ENCODE results near the gene SMCO2.

SMCO2 gene

GRCh38 chr12:27429606-27430005 is 16.9 kb upstream of the SMCO2 start:
- H3K4me3 ChIP-seq (ENCODE audit: extremely low read depth, insufficient read depth, low read length, poor library complexity, severe bottlenecking) = no peak overlapping the region
- H3K9me3 ChIP-seq (ENCODE audit: control insufficient read depth, low read length) = no peaks in the 10 kb centered on the region
- no peak overlapping the region for H3K27ac ChIP-seq (ENCODE audit: low read depth, low read length, severe bottlenecking)
- 80% methylated on average over 1 of the region's 2 CpGs; no CpG with 5 or more reads in 1 of the 2 experiments for WGBS, 2 experiments (ENCODE audit: insufficient coverage in 2 of 2)
- no peaks in the 10 kb centered on the region for H3K36me3 ChIP-seq (ENCODE audit: control insufficient read depth, insufficient read depth, low read length)
- H3K4me1 ChIP-seq (ENCODE audit: control insufficient read depth, insufficient read depth, low read length, poor library complexity, severe bottlenecking) = peaks cover 9% of the 10 kb centered on the region

GRCh38 chr12:27431185-27431584 is 15.4 kb upstream of the SMCO2 start:
- Histone ChIP-seq H3K9me3 (ENCODE audit: control insufficient read depth, low read length) (no peaks in the 10 kb centered on the region), H3K4me1 (ENCODE audit: control insufficient read depth, insufficient read depth, low read length, poor library complexity, severe bottlenecking) (peaks cover 9% of the 10 kb centered on the region), H3K27ac (ENCODE audit: low read depth, low read length, severe bottlenecking) (no peak overlapping the region), H3K4me3 (ENCODE audit: extremely low read depth, insufficient read depth, low read length, poor library complexity, severe bottlenecking) (no peak overlapping the region), H3K36me3 (ENCODE audit: control insufficient read depth, insufficient read depth, low read length) (no peaks in the 10 kb centered on the region)
- WGBS, 2 experiments (ENCODE audit: insufficient coverage in 2 of 2) = 95 to 100% methylated on average over 1 to 3 of the region's 4 CpGs

- WGBS, 2 experiments (ENCODE audit: insufficient coverage in 2 of 2) = 80% methylated on average over 1 of the region's 6 CpGs; no CpG with 5 or more reads in 1 of the 2 experiments
- H3K27ac ChIP-seq (ENCODE audit: low read depth, low read length, severe bottlenecking) = no peak overlapping the region
- H3K4me1 ChIP-seq (ENCODE audit: control insufficient read depth, insufficient read depth, low read length, poor library complexity, severe bottlenecking) = peaks cover 9% of the 10 kb centered on the region
- no peaks in the 10 kb centered on the region for H3K36me3 ChIP-seq (ENCODE audit: control insufficient read depth, insufficient read depth, low read length)
- H3K4me3 ChIP-seq (ENCODE audit: extremely low read depth, insufficient read depth, low read length, poor library complexity, severe bottlenecking) = no peak overlapping the region
- H3K9me3 ChIP-seq (ENCODE audit: control insufficient read depth, low read length) = no peaks in the 10 kb centered on the region
Observed at GRCh38 chr12:27434673-27435565, 11.6 kb upstream of the SMCO2 start.

- no peaks in the 10 kb centered on the region for H3K9me3 ChIP-seq (ENCODE audit: control insufficient read depth, low read length)
- no peak overlapping the region for H3K4me3 ChIP-seq (ENCODE audit: extremely low read depth, insufficient read depth, low read length, poor library complexity, severe bottlenecking)
- H3K4me1 ChIP-seq (ENCODE audit: control insufficient read depth, insufficient read depth, low read length, poor library complexity, severe bottlenecking) = peaks cover 9% of the 10 kb centered on the region
- no peaks in the 10 kb centered on the region for H3K36me3 ChIP-seq (ENCODE audit: control insufficient read depth, insufficient read depth, low read length)
- no peak overlapping the region for H3K27ac ChIP-seq (ENCODE audit: low read depth, low read length, severe bottlenecking)
Observed at GRCh38 chr12:27436029-27436428, 10.5 kb upstream of the SMCO2 start.

- no peaks in the 10 kb centered on the region for H3K9me3 ChIP-seq (ENCODE audit: control insufficient read depth, low read length)
- WGBS, 2 experiments (ENCODE audit: insufficient coverage in 2 of 2) = no CpG with 5 or more reads among the region's 1 CpG
- H3K36me3 ChIP-seq (ENCODE audit: control insufficient read depth, insufficient read depth, low read length) = no peaks in the 10 kb centered on the region
- no peak overlapping the region for H3K27ac ChIP-seq (ENCODE audit: low read depth, low read length, severe bottlenecking)
- H3K4me3 ChIP-seq (ENCODE audit: extremely low read depth, insufficient read depth, low read length, poor library complexity, severe bottlenecking) = no peak overlapping the region
- H3K4me1 ChIP-seq (ENCODE audit: control insufficient read depth, insufficient read depth, low read length, poor library complexity, severe bottlenecking) = peaks cover 9% of the 10 kb centered on the region
Observed at GRCh38 chr12:27436768-27437167, 9.8 kb upstream of the SMCO2 start.

- Histone ChIP-seq H3K36me3 (ENCODE audit: control insufficient read depth, insufficient read depth, low read length) (no peaks in the 10 kb centered on the region), H3K27ac (ENCODE audit: low read depth, low read length, severe bottlenecking) (no peak overlapping the region), H3K9me3 (ENCODE audit: control insufficient read depth, low read length) (no peaks in the 10 kb centered on the region), H3K4me3 (ENCODE audit: extremely low read depth, insufficient read depth, low read length, poor library complexity, severe bottlenecking) (no peak overlapping the region), H3K4me1 (ENCODE audit: control insufficient read depth, insufficient read depth, low read length, poor library complexity, severe bottlenecking) (peaks cover 9% of the 10 kb centered on the region)
- 94 to 96% methylated on average over 2 of the region's 2 CpGs for WGBS, 2 experiments (ENCODE audit: insufficient coverage in 2 of 2)
Observed at GRCh38 chr12:27437839-27438238, 8.7 kb upstream of the SMCO2 start.

- H3K9me3 ChIP-seq (ENCODE audit: control insufficient read depth, low read length) = peaks cover 3% of the 10 kb centered on the region
- H3K4me3 ChIP-seq (ENCODE audit: extremely low read depth, insufficient read depth, low read length, poor library complexity, severe bottlenecking) = no peak overlapping the region
- no peaks in the 10 kb centered on the region for H3K36me3 ChIP-seq (ENCODE audit: control insufficient read depth, insufficient read depth, low read length)
- no peak overlapping the region for H3K27ac ChIP-seq (ENCODE audit: low read depth, low read length, severe bottlenecking)
- whole genome bisulfite sequencing, 2 experiments (ENCODE audit: insufficient coverage in 2 of 2) = 95 to 97% methylated on average over 6 of the region's 8 CpGs
- H3K4me1 ChIP-seq (ENCODE audit: control insufficient read depth, insufficient read depth, low read length, poor library complexity, severe bottlenecking) = no peaks in the 10 kb centered on the region
Observed at GRCh38 chr12:27447761-27448160, 1.2 kb downstream of the SMCO2 start.

GRCh38 chr12:27449026-27449425 is 2.5 kb downstream of the SMCO2 start:
- WGBS, 2 experiments (ENCODE audit: insufficient coverage in 2 of 2) = 88 to 93% methylated on average over 4 to 6 of the region's 6 CpGs
- no peak overlapping the region for H3K27ac ChIP-seq (ENCODE audit: low read depth, low read length, severe bottlenecking)
- H3K9me3 ChIP-seq (ENCODE audit: control insufficient read depth, low read length) = peaks cover 3% of the 10 kb centered on the region
- no peak overlapping the region for H3K4me3 ChIP-seq (ENCODE audit: extremely low read depth, insufficient read depth, low read length, poor library complexity, severe bottlenecking)
- H3K36me3 ChIP-seq (ENCODE audit: control insufficient read depth, insufficient read depth, low read length) = no peaks in the 10 kb centered on the region
- no peaks in the 10 kb centered on the region for H3K4me1 ChIP-seq (ENCODE audit: control insufficient read depth, insufficient read depth, low read length, poor library complexity, severe bottlenecking)

GRCh38 chr12:27449893-27450534 is 3.5 kb downstream of the SMCO2 start:
- WGBS, 2 experiments (ENCODE audit: insufficient coverage in 2 of 2) = 89 to 94% methylated on average over 2 to 5 of the region's 5 CpGs
- H3K4me3 ChIP-seq (ENCODE audit: extremely low read depth, insufficient read depth, low read length, poor library complexity, severe bottlenecking) = no peak overlapping the region
- H3K36me3 ChIP-seq (ENCODE audit: control insufficient read depth, insufficient read depth, low read length) = no peaks in the 10 kb centered on the region
- H3K9me3 ChIP-seq (ENCODE audit: control insufficient read depth, low read length) = peaks cover 3% of the 10 kb centered on the region
- no peak overlapping the region for H3K27ac ChIP-seq (ENCODE audit: low read depth, low read length, severe bottlenecking)
- H3K4me1 ChIP-seq (ENCODE audit: control insufficient read depth, insufficient read depth, low read length, poor library complexity, severe bottlenecking) = no peaks in the 10 kb centered on the region

GRCh38 chr12:27451036-27451825 is 4.7 kb downstream of the SMCO2 start:
- Histone ChIP-seq H3K9me3 (ENCODE audit: control insufficient read depth, low read length) (no peaks in the 10 kb centered on the region), H3K36me3 (ENCODE audit: control insufficient read depth, insufficient read depth, low read length) (no peaks in the 10 kb centered on the region), H3K4me1 (ENCODE audit: control insufficient read depth, insufficient read depth, low read length, poor library complexity, severe bottlenecking) (no peaks in the 10 kb centered on the region), H3K27ac (ENCODE audit: low read depth, low read length, severe bottlenecking) (no peak overlapping the region), H3K4me3 (ENCODE audit: extremely low read depth, insufficient read depth, low read length, poor library complexity, severe bottlenecking) (no peak overlapping the region)
- 90 to 100% methylated on average over 1 to 2 of the region's 6 CpGs for WGBS, 2 experiments (ENCODE audit: insufficient coverage in 2 of 2)
